ENCODE data around the gene ZNF24.

ZNF24 gene

GRCh38 chr18:35326695-35327387 is 17.4 kb downstream of the ZNF24 start:
- H3K4me1 ChIP-seq (ENCODE audit: control insufficient read depth, low read depth, low read length), result no peaks in the 10 kb centered on the region
- no peaks in the 10 kb centered on the region for H3K79me1 ChIP-seq (ENCODE audit: low read length)
- no CpG with 5 or more reads among the region's 3 CpGs for WGBS (ENCODE audit: extremely low coverage, insufficient coverage, low lambda C conversion rate)
- no peak overlapping the region for H2AK5ac ChIP-seq (ENCODE audit: low read length)
- no peak overlapping the region for H3K56ac ChIP-seq (ENCODE audit: low read length)
- H3K27me3 ChIP-seq (ENCODE audit: insufficient read depth, low read length, poor library complexity), result no peaks in the 10 kb centered on the region
- no peak overlapping the region for H3K27ac ChIP-seq (ENCODE audit: low read depth, low read length)
- no peak overlapping the region for H3K4me2 ChIP-seq (ENCODE audit: low read length)
- no peak overlapping the region for H2BK5ac ChIP-seq (ENCODE audit: low read length)
- no peak overlapping the region for H4K8ac ChIP-seq (ENCODE audit: low read depth, low read length)
- no peaks in the 10 kb centered on the region for H3K36me3 ChIP-seq (ENCODE audit: control insufficient read depth, insufficient read depth, low read length)
- no peak overlapping the region for H3K18ac ChIP-seq (ENCODE audit: low read length)
- no peak overlapping the region for H3K4me3 ChIP-seq (ENCODE audit: low read length)
- H3K23ac ChIP-seq (ENCODE audit: low read length), result no peak overlapping the region
- no peak overlapping the region for H2BK15ac ChIP-seq (replicated peaks; ENCODE audit: low read depth)
- no peak overlapping the region for H4K5ac ChIP-seq (ENCODE audit: low read length)
- no peak overlapping the region for H2BK120ac ChIP-seq (ENCODE audit: low read depth, low read length)
- H3K9ac ChIP-seq (ENCODE audit: low read length), result no peak overlapping the region
- peak; percentile 57 for DNase-seq
- no peak overlapping the region for H3K4ac ChIP-seq (ENCODE audit: low read depth, low read length)
- no peaks in the 10 kb centered on the region for H3K79me2 ChIP-seq (ENCODE audit: control insufficient read depth, insufficient read depth, low read length)

- H3K4me1 ChIP-seq (ENCODE audit: control insufficient read depth, low read depth, low read length), result no peaks in the 10 kb centered on the region
- no peak overlapping the region for H3K27ac ChIP-seq (ENCODE audit: low read depth, low read length)
- DNase-seq, result peak; percentile 81
- no peak overlapping the region for H3K18ac ChIP-seq (ENCODE audit: low read length)
- no peak overlapping the region for H4K5ac ChIP-seq (ENCODE audit: low read length)
- 100% methylated on average over 1 of the region's 2 CpGs for WGBS (ENCODE audit: extremely low coverage, insufficient coverage, low lambda C conversion rate)
- no peak overlapping the region for H3K4me2 ChIP-seq (ENCODE audit: low read length)
- H3K9ac ChIP-seq (ENCODE audit: low read length), result no peak overlapping the region
- no peak overlapping the region for H3K23ac ChIP-seq (ENCODE audit: low read length)
- no peak overlapping the region for H3K56ac ChIP-seq (ENCODE audit: low read length)
- no peak overlapping the region for H2BK120ac ChIP-seq (ENCODE audit: low read depth, low read length)
- H2BK5ac ChIP-seq (ENCODE audit: low read length), result no peak overlapping the region
- no peaks in the 10 kb centered on the region for H3K79me2 ChIP-seq (ENCODE audit: control insufficient read depth, insufficient read depth, low read length)
- no peaks in the 10 kb centered on the region for H3K79me1 ChIP-seq (ENCODE audit: low read length)
- H2BK15ac ChIP-seq (replicated peaks; ENCODE audit: low read depth), result no peak overlapping the region
- no peak overlapping the region for H3K4me3 ChIP-seq (ENCODE audit: low read length)
- no peaks in the 10 kb centered on the region for H3K27me3 ChIP-seq (ENCODE audit: insufficient read depth, low read length, poor library complexity)
- H2AK5ac ChIP-seq (ENCODE audit: low read length), result no peak overlapping the region
- no peak overlapping the region for H3K4ac ChIP-seq (ENCODE audit: low read depth, low read length)
- H3K36me3 ChIP-seq (ENCODE audit: control insufficient read depth, insufficient read depth, low read length), result no peaks in the 10 kb centered on the region
- no peak overlapping the region for H4K8ac ChIP-seq (ENCODE audit: low read depth, low read length)
These were observed 19.1 kb downstream of the ZNF24 start for GRCh38 chr18:35324926-35325655.

- H3K79me2 ChIP-seq (ENCODE audit: control insufficient read depth, insufficient read depth, low read length), result no peaks in the 10 kb centered on the region
- DNase-seq, result no peak
These were observed 21.4 kb downstream of the ZNF24 start for GRCh38 chr18:35322486-35323458.

GRCh38 chr18:35311496-35311895 is 32.7 kb downstream of the ZNF24 start:
- H2BK5ac ChIP-seq (ENCODE audit: low read length), result no peak overlapping the region
- H3K4me3 ChIP-seq (ENCODE audit: low read length), result no peak overlapping the region
- H4K5ac ChIP-seq (ENCODE audit: low read length), result no peak overlapping the region
- no peak overlapping the region for H2AK5ac ChIP-seq (ENCODE audit: low read length)
- peaks cover 2% of the 10 kb centered on the region for H3K36me3 ChIP-seq (ENCODE audit: control insufficient read depth, insufficient read depth, low read length)
- no peaks in the 10 kb centered on the region for H3K4me1 ChIP-seq (ENCODE audit: control insufficient read depth, low read depth, low read length)
- H3K9ac ChIP-seq (ENCODE audit: low read length), result no peak overlapping the region
- H3K4me2 ChIP-seq (ENCODE audit: low read length), result no peak overlapping the region
- no peak for DNase-seq
- no CpG with 5 or more reads among the region's 2 CpGs for WGBS (ENCODE audit: extremely low coverage, insufficient coverage, low lambda C conversion rate)
- no peak overlapping the region for H2BK120ac ChIP-seq (ENCODE audit: low read depth, low read length)
- H3K79me1 ChIP-seq (ENCODE audit: low read length), result no peaks in the 10 kb centered on the region
- H3K27me3 ChIP-seq (ENCODE audit: insufficient read depth, low read length, poor library complexity), result no peaks in the 10 kb centered on the region
- no peak overlapping the region for H3K4ac ChIP-seq (ENCODE audit: low read depth, low read length)
- no peak overlapping the region for H4K8ac ChIP-seq (ENCODE audit: low read depth, low read length)
- no peak overlapping the region for H3K23ac ChIP-seq (ENCODE audit: low read length)
- no peaks in the 10 kb centered on the region for H3K79me2 ChIP-seq (ENCODE audit: control insufficient read depth, insufficient read depth, low read length)
- H2BK15ac ChIP-seq (replicated peaks; ENCODE audit: low read depth), result no peak overlapping the region
- H3K18ac ChIP-seq (ENCODE audit: low read length), result no peak overlapping the region
- no peak overlapping the region for H3K27ac ChIP-seq (ENCODE audit: low read depth, low read length)
- no peak overlapping the region for H3K56ac ChIP-seq (ENCODE audit: low read length)

More at GRCh38 chr18:35322486-35323458, 21.4 kb downstream of the ZNF24 start:
- no peak overlapping the region for H3K27ac ChIP-seq (ENCODE audit: low read depth, low read length)
- H3K23ac ChIP-seq (ENCODE audit: low read length), result no peak overlapping the region
- no peak overlapping the region for H3K4me2 ChIP-seq (ENCODE audit: low read length)
- H3K4me3 ChIP-seq (ENCODE audit: low read length), result no peak overlapping the region
- no peaks in the 10 kb centered on the region for H3K27me3 ChIP-seq (ENCODE audit: insufficient read depth, low read length, poor library complexity)
- no peak overlapping the region for H2BK15ac ChIP-seq (replicated peaks; ENCODE audit: low read depth)
- H4K5ac ChIP-seq (ENCODE audit: low read length), result no peak overlapping the region
- H3K9ac ChIP-seq (ENCODE audit: low read length), result no peak overlapping the region
- no peak overlapping the region for H3K4ac ChIP-seq (ENCODE audit: low read depth, low read length)
- H3K79me1 ChIP-seq (ENCODE audit: low read length), result no peaks in the 10 kb centered on the region
- no CpG with 5 or more reads among the region's 3 CpGs for WGBS (ENCODE audit: extremely low coverage, insufficient coverage, low lambda C conversion rate)
- no peaks in the 10 kb centered on the region for H3K36me3 ChIP-seq (ENCODE audit: control insufficient read depth, insufficient read depth, low read length)
- H4K8ac ChIP-seq (ENCODE audit: low read depth, low read length), result no peak overlapping the region
- no peak overlapping the region for H2BK5ac ChIP-seq (ENCODE audit: low read length)
- no peaks in the 10 kb centered on the region for H3K4me1 ChIP-seq (ENCODE audit: control insufficient read depth, low read depth, low read length)
- H3K56ac ChIP-seq (ENCODE audit: low read length), result no peak overlapping the region
- no peak overlapping the region for H2BK120ac ChIP-seq (ENCODE audit: low read depth, low read length)
- H2AK5ac ChIP-seq (ENCODE audit: low read length), result no peak overlapping the region
- H3K18ac ChIP-seq (ENCODE audit: low read length), result no peak overlapping the region

- H3K4me2 ChIP-seq (ENCODE audit: low read length), result no peak overlapping the region
- H3K4me3 ChIP-seq (ENCODE audit: low read length), result peak overlapping the region; percentile 4
- DNase-seq, result no peak
These were observed 37.5 kb downstream of the ZNF24 start for GRCh38 chr18:35306588-35307250.

More at GRCh38 chr18:35306588-35307250, 37.5 kb downstream of the ZNF24 start:
- Histone ChIP-seq H3K56ac (ENCODE audit: low read length) (no peak overlapping the region), H3K79me1 (ENCODE audit: low read length) (peaks cover 7% of the 10 kb centered on the region), H3K36me3 (ENCODE audit: control insufficient read depth, insufficient read depth, low read length) (peaks cover 2% of the 10 kb centered on the region), H4K8ac (ENCODE audit: low read depth, low read length) (no peak overlapping the region), H2AK5ac (ENCODE audit: low read length) (no peak overlapping the region), H3K18ac (ENCODE audit: low read length) (no peak overlapping the region), H3K4ac (ENCODE audit: low read depth, low read length) (no peak overlapping the region), H3K4me1 (ENCODE audit: control insufficient read depth, low read depth, low read length) (no peaks in the 10 kb centered on the region), H2BK15ac (replicated peaks; ENCODE audit: low read depth) (no peak overlapping the region), H3K23ac (ENCODE audit: low read length) (no peak overlapping the region), H3K79me2 (ENCODE audit: control insufficient read depth, insufficient read depth, low read length) (no peaks in the 10 kb centered on the region), H2BK120ac (ENCODE audit: low read depth, low read length) (no peak overlapping the region), H3K27me3 (ENCODE audit: insufficient read depth, low read length, poor library complexity) (no peaks in the 10 kb centered on the region), H3K27ac (ENCODE audit: low read depth, low read length) (no peak overlapping the region), H3K9ac (ENCODE audit: low read length) (no peak overlapping the region), H4K5ac (ENCODE audit: low read length) (no peak overlapping the region), H2BK5ac (ENCODE audit: low read length) (no peak overlapping the region)
- no CpG with 5 or more reads among the region's 5 CpGs for WGBS (ENCODE audit: extremely low coverage, insufficient coverage, low lambda C conversion rate)

All from mesendoderm (in vitro differentiated cells).